Mucosa of descending colon (tissue), 3 donors: ENCODE measurements around the gene SAE1. TPM values are rescaled to one million over a fixed set of nuclear protein-coding genes. Genes with fewer than 3 reads are reported as not detected.

Source experiments
- ATAC-seq: fragments of 200-7000 bp; cut with Tn5 transposase; one replicate; pipeline ENCODE4 v1.9.1; 2020; ENCODE audit warnings: mild to moderate bottlenecking, moderate library complexity
- DNase-seq, 3 donors: peaks; one replicate each; pipeline ENCODE4 v3.0.0-alpha.2; 2020
- H3K36me3 ChIP-seq: fragments of 200-600 bp; one replicate; pipeline ENCODE4 v1.8.0; 2021; ENCODE audit warnings: low read depth, mild to moderate bottlenecking
- H3K4me1 ChIP-seq: fragments of 200-600 bp; one replicate; pipeline ENCODE4 v1.8.0; 2021; ENCODE audit warnings: low read depth, mild to moderate bottlenecking
- H3K4me3 ChIP-seq: fragments of 200-600 bp; one replicate; pipeline ENCODE4 v1.8.0; 2021; ENCODE audit warnings: mild to moderate bottlenecking
- H3K9me3 ChIP-seq: fragments of 200-600 bp; one replicate; pipeline ENCODE4 v1.8.0; 2021; ENCODE audit warnings: mild to moderate bottlenecking
- intact Hi-C, 2 donors: fragments of 100-400 bp; cut with DNase I in 1 of 2; cut with micrococcal nuclease in 1 of 2; formaldehyde crosslinking; loops; one replicate each; pipeline versions ENCODE4 v1.11.0 to v1.11.1; 2022; cut with DNase I, micrococcal nuclease
- total RNA-seq, 3 donors: library from RNA; stranded (reverse); fragmentation: NEBNext Ultra II Directional in 2 of 3; extraction: Animal tissue kit (Norgen Biotek cat#: 25700) in 2 of 3; gene quantifications; one replicate each; pipeline versions ENCODE4 v1.2.1 to v1.2.4, GENCODE V29; 2021 to 2023
- TF ChIP-seq, protein P1 (sequence below): fragments of 200-600 bp; IDR thresholded peaks from one replicate; pipeline ENCODE4 v1.8.0; 2022; ENCODE audit warnings: antibody characterized with exemption, mild to moderate bottlenecking
- donor health status: DM: no; HTN: no; CAD: no; lungs with moderate emphysema.
- donor health status: DM: no; HTN: no; CAD: no.
- donor health status: DM: no; HTN: yes; CAD: no.

Gene SAE1
- total RNA-seq, 3 donors from 2014 or later, result 41.7 to 133 (median 66.4) TPM

DNA sequence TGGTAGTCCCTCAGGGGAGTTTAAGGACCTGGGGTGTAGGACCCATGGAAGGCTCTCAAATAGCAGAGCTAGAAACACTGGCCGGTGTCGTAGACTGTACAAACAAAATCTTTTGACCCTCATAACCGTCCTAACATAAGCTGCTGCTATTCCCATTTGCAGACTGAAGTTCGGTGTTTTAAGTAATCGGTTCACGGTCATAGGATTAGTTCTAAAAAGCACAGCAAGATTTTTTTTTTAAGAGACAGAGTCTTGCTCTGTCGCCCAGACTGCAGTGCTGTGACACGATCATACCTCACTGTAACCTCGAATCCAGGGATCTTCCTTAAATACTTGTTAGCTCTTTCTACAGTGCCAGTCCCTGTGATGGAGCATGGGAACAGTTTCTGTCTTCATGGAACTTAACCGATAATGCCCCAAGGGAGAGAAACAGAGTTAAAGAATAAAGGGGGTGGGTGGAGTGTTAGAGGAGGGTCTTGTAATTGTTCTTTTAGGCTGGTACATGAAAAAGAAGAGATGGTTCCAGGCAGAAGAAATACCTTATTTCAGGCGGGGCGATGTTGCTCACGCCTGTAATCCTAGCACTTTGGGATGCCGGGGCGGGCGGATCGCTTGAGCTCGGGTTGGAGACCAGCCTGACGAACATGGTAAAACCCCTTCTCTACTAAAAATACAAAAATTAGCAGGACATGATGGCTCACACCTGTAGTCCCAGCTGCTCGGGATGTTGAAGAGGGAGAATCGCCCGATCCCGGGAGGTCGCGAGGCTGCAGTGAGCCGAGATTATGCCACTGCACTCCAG lies 16.6 kb upstream of the SAE1 start:
- intact Hi-C loops, result no loop called here
- H3K4me3 ChIP-seq, result peak overlapping the region; percentile 92
- TF ChIP-seq, protein P1, sequence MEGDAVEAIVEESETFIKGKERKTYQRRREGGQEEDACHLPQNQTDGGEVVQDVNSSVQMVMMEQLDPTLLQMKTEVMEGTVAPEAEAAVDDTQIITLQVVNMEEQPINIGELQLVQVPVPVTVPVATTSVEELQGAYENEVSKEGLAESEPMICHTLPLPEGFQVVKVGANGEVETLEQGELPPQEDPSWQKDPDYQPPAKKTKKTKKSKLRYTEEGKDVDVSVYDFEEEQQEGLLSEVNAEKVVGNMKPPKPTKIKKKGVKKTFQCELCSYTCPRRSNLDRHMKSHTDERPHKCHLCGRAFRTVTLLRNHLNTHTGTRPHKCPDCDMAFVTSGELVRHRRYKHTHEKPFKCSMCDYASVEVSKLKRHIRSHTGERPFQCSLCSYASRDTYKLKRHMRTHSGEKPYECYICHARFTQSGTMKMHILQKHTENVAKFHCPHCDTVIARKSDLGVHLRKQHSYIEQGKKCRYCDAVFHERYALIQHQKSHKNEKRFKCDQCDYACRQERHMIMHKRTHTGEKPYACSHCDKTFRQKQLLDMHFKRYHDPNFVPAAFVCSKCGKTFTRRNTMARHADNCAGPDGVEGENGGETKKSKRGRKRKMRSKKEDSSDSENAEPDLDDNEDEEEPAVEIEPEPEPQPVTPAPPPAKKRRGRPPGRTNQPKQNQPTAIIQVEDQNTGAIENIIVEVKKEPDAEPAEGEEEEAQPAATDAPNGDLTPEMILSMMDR, result no peak
- no peaks in the 10 kb centered on the region for H3K9me3 ChIP-seq
- H3K36me3 ChIP-seq, result no peaks in the 10 kb centered on the region
- ATAC-seq, result no peak
- H3K4me1 ChIP-seq, result peaks cover 3% of the 10 kb centered on the region
- no peak for DNase-seq

DNA sequence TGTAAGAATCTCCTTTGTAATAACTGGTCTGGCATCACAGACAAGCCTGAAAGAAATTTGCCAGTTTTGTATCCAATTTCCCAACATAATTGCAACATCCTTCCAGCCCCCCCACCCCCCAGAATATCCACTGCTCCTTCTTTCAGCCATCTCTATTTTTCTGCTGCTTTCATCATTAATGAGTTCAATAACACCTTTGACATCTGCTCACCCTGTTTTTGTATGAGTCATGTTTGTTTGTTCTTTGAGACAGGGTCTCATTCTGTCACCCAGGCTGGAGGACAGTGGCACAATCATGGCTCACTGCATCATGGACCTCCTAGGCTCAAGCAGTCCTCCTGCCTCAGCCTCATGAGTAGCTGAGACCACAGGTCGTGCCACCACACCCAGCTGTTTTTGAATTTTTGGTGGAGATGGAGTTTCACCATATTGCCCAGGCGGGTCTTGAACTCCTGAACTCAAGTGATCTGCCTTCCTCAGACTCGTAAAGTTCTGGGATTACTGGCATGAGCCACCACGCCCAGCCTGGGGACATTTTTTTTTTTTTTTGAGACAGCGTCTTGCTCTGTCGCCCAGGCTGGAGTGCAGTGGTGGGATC lies 10.1 kb upstream of the SAE1 start:
- Histone ChIP-seq H3K4me3 (no peak overlapping the region), H3K9me3 (no peaks in the 10 kb centered on the region), H3K4me1 (no peaks in the 10 kb centered on the region), H3K36me3 (no peaks in the 10 kb centered on the region)
- TF ChIP-seq, protein P1, result no peak
- intact Hi-C loops, result loop anchor here (5.0 to 10.0 kb wide), 2 partner anchors 43 to 86 kb away; no protein-coding TSS in a partner anchor
- ATAC-seq (no peak), DNase-seq (no peak)

DNA sequence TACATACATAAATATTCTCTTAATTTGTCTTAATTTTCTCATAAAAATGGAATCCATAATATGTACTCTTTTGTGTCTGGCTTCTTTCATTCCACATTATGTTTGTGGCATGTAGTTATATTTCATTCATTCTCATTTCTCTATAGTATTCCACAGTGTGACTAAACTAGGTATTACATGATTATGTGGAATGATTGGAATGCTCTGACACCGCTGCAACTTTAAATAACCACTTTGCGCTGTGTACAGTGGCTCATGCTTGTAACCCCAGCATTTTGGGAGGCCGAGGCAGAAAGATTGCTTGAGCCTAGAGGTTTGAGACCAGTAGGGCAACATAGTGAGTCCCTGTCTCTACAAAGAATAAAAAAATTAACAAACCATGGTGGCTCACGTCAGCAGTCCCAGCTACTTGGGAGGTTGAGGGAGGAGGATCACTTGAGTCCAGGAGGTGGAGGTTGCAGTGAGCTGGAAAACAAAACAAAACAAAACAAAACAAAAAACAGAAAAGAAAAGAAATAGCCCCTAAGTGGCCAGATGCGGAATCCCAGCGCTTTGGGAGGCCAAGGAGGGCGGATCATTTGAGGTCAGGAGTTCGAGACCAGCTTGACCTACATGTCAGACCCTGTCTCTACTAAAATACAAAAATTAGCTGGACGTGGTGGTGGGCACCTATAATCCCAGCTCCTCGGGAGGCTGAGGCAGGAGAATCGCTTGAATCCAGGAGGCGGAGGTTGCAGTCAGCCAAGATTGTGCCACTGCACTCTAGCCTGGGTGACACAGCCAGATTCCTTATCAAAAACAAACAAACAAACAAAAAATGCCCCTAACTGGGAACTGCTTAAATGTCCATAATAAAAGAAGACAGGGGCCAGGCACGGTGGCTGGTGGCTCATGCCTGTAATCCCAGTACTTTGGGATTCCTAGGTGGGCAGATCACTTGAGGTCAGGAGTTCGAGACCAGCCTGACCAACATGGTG lies 8.0 kb upstream of the SAE1 start:
- H3K4me3 ChIP-seq, result no peak overlapping the region
- H3K9me3 ChIP-seq, result no peaks in the 10 kb centered on the region
- DNase-seq, result no peak
- H3K36me3 ChIP-seq, result no peaks in the 10 kb centered on the region
- no peak for ATAC-seq
- TF ChIP-seq, protein P1, result no peak
- H3K4me1 ChIP-seq, result no peaks in the 10 kb centered on the region
- intact Hi-C loops, result loop anchor here (5.0 to 10.0 kb wide), 2 partner anchors 45 to 88 kb away; no protein-coding TSS in a partner anchor

DNA sequence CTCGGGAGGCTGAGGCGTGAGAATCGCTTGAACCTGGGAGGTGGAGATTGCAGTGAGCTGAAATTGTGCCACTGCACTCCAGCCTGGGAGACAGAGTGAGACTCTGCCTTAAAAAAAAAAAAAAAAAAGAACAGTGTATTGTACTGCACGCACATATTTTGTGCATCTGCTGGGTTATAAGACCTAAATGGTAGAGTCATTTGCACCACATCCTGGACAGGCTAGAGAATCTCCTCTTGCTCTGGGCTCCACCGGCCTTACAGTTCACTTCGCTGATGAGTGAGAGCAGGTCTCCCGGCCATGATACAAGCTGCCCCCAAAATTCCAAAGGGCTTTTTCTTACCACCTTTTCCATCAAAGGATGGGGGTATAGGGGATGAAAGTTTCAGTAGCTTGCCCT lies 7.2 kb upstream of the SAE1 start:
- TF ChIP-seq, protein P1, result no peak
- Histone ChIP-seq H3K4me3 (no peak overlapping the region), H3K9me3 (no peaks in the 10 kb centered on the region), H3K36me3 (no peaks in the 10 kb centered on the region), H3K4me1 (no peaks in the 10 kb centered on the region)
- intact Hi-C loops, result loop anchor here (5.0 to 10.0 kb wide), 2 partner anchors 46 to 89 kb away; no protein-coding TSS in a partner anchor
- no peak for DNase-seq
- no peak for ATAC-seq

DNA sequence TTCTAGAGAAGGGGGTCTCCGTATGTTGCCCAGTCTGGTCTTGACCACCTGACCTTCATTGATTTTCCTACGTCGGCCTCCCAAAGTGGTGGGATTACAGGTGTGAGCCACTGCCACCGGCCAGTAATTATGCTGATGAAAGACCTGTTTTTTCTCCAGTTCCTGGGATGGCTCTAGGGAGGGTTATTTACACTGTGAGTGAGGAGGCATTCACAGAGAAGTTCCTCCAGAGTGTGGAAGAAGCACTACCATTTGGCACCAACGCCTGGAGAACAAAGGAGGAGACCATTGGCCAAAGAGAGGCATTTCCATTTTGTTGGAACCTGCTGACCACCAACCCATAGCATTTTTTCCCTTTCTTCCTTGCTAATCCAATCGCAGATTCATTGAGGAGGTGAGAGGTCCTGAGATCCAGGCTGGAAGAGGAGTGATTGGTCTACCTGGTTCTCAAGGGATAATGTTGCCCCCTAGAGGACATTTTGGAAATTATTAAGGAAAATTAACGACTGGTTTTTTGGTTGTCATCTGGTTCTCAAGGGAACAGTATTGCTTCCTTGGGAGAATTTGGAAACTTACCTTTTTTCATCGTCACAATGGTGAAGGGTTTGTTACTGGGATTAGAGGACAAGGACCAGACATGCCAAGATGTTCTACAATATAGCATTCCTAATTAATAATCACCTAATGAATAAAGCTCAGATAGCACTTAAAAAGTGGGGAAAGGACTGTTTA lies 5.5 kb upstream of the SAE1 start:
- H3K4me3 ChIP-seq, result no peak overlapping the region
- H3K36me3 ChIP-seq, result no peaks in the 10 kb centered on the region
- ATAC-seq, result peak; percentile 95
- intact Hi-C loops, result loop anchor here (1.0 to 10.0 kb wide), 3 partner anchors 46 to 90 kb away; no protein-coding TSS in a partner anchor
- no peak for DNase-seq
- no peaks in the 10 kb centered on the region for H3K4me1 ChIP-seq
- TF ChIP-seq, protein P1, result no peak
- H3K9me3 ChIP-seq, result no peaks in the 10 kb centered on the region
